Suprapubic skin (tissue), 4 donors: ENCODE results near the gene RNF223. TPM values are rescaled to one million over a fixed set of nuclear protein-coding genes. Genes with fewer than 3 reads are reported as not detected.
A peak's percentile ranks its signal among the peaks of the same experiment; 100 is the strongest.

Experiments
- DNase-seq, 2 donors: peaks; one replicate each; pipeline ENCODE4 v3.0.0-alpha.2; 2019; ENCODE audit warnings: low spot score in 2 of 2
- H3K27ac ChIP-seq: fragments of 200-600 bp; sonication (generic); one replicate; pipeline ENCODE4 v1.5.1; 2019
- H3K27me3 ChIP-seq: fragments of 200-600 bp; sonication (generic); one replicate; pipeline ENCODE4 v1.5.1; 2019
- H3K36me3 ChIP-seq: fragments of 200-600 bp; sonication (generic); one replicate; pipeline ENCODE4 v1.5.1; 2019
- H3K4me1 ChIP-seq: fragments of 200-600 bp; sonication (generic); one replicate; pipeline ENCODE4 v1.5.1; 2019
- H3K4me3 ChIP-seq: fragments of 200-600 bp; sonication (generic); one replicate; pipeline ENCODE4 v1.5.1; 2019; ENCODE audit warnings: mild to moderate bottlenecking
- H3K9me3 ChIP-seq: fragments of 200-600 bp; sonication (generic); one replicate; pipeline ENCODE4 v1.5.1; 2019
- CTCF ChIP-seq, 2 donors: fragments of 200-600 bp in 1 of 2; fragments of 450-650 bp in 1 of 2; sonication (generic) in 1 of 2; IDR thresholded peaks; one replicate each; pipeline ENCODE4 v1.5.1; 2016 to 2019; ENCODE audit warnings: antibody characterized with exemption in 2 of 2, mild to moderate bottlenecking in 1 of 2, moderate library complexity in 1 of 2
- EP300 ChIP-seq: sonication (generic); formaldehyde crosslinking; IDR thresholded peaks from one replicate; pipeline ENCODE4 v1.6.1; 2017; ENCODE audit warnings: antibody characterized with exemption
- POLR2A ChIP-seq, 2 donors: fragments of 450-650 bp; IDR thresholded peaks; one replicate each; pipeline ENCODE4 v1.6.1; 2017; ENCODE audit warnings: antibody characterized with exemption in 2 of 2, mild to moderate bottlenecking in 2 of 2, moderate library complexity in 2 of 2
- POLR2AphosphoS5 ChIP-seq, 3 donors: sonication (generic); formaldehyde crosslinking; IDR thresholded peaks; one replicate each; pipeline ENCODE4 v1.6.1; 2017; ENCODE audit warnings: antibody characterized with exemption in 3 of 3
- WGBS: methylation state at CpG from one replicate; pipeline ENCODE4 v1.1.5; 2018; 5-methylcytosine and 5-hydroxymethylcytosine counted together
- total RNA-seq, 4 donors: library from RNA; depleted of rRNA; stranded (reverse); fragments of >200 nt; gene quantifications; one replicate each; pipeline ENCODE4 v1.1.0, GENCODE V29; 2016

Gene RNF223
- total RNA-seq, 4 donors from 2014 or later, result 1.8 to 4.9 (median 4.8) TPM

GRCh38 chr1:1112237-1112985 is 38.3 kb upstream of the RNF223 start:
- H3K9me3 ChIP-seq, result no peaks in the 10 kb centered on the region
- no peak overlapping the region for H3K4me3 ChIP-seq
- DNase-seq, result peak in 1 of 2 donors; percentile 45
- H3K4me1 ChIP-seq, result peaks cover 18% of the 10 kb centered on the region
- 95% methylated on average over 30 of the region's 30 CpGs for WGBS
- no peak overlapping the region for H3K27ac ChIP-seq
- TF ChIP-seq POLR2A (IDR thresholded peaks at IDR 0.05) (no peak), EP300 (no peak), POLR2AphosphoS5 (IDR thresholded peaks at IDR 0.05) (no peak), CTCF (IDR thresholded peaks at IDR 0.05) (no peak)
- H3K36me3 ChIP-seq, result no peaks in the 10 kb centered on the region
- H3K27me3 ChIP-seq, result no peaks in the 10 kb centered on the region

- peak in 1 of 2 donors; percentile 55 for DNase-seq
- TF ChIP-seq CTCF (IDR thresholded peaks at IDR 0.05), result no peak
- no peak for TF ChIP-seq POLR2A (IDR thresholded peaks at IDR 0.05)
- no peak for TF ChIP-seq POLR2AphosphoS5 (IDR thresholded peaks at IDR 0.05)
- no peak for TF ChIP-seq EP300
- Histone ChIP-seq H3K9me3 (no peaks in the 10 kb centered on the region), H3K4me1 (peaks cover 16% of the 10 kb centered on the region), H3K4me3 (no peak overlapping the region), H3K27ac (no peak overlapping the region), H3K27me3 (no peaks in the 10 kb centered on the region), H3K36me3 (no peaks in the 10 kb centered on the region)
- WGBS, result 93% methylated on average over 28 of the region's 28 CpGs
Measured at GRCh38 chr1:1111516-1112236, 37.6 kb upstream of the RNF223 start.

GRCh38 chr1:1110561-1110971 is 36.5 kb upstream of the RNF223 start:
- H3K27me3 ChIP-seq, result no peaks in the 10 kb centered on the region
- H3K4me3 ChIP-seq, result no peak overlapping the region
- no peaks in the 10 kb centered on the region for H3K36me3 ChIP-seq
- DNase-seq, result peak in 1 of 2 donors; percentile 60
- peaks cover 12% of the 10 kb centered on the region for H3K4me1 ChIP-seq
- no peak overlapping the region for H3K27ac ChIP-seq
- no peak for TF ChIP-seq POLR2A (IDR thresholded peaks at IDR 0.05)
- no peak for TF ChIP-seq CTCF (IDR thresholded peaks at IDR 0.05)
- no peak for TF ChIP-seq EP300
- no peak for TF ChIP-seq POLR2AphosphoS5 (IDR thresholded peaks at IDR 0.05)
- WGBS, result 91% methylated on average over 28 of the region's 29 CpGs
- no peaks in the 10 kb centered on the region for H3K9me3 ChIP-seq

- no peaks in the 10 kb centered on the region for H3K27me3 ChIP-seq
- H3K27ac ChIP-seq, result no peak overlapping the region
- TF ChIP-seq CTCF (IDR thresholded peaks at IDR 0.05) (no peak), POLR2AphosphoS5 (IDR thresholded peaks at IDR 0.05) (no peak), EP300 (no peak), POLR2A (IDR thresholded peaks at IDR 0.05) (no peak)
- H3K4me3 ChIP-seq, result no peak overlapping the region
- H3K36me3 ChIP-seq, result no peaks in the 10 kb centered on the region
- H3K4me1 ChIP-seq, result peaks cover 4% of the 10 kb centered on the region
- peak in 1 of 2 donors; percentile 21 for DNase-seq
- 85% methylated on average over 14 of the region's 14 CpGs for WGBS
- no peaks in the 10 kb centered on the region for H3K9me3 ChIP-seq
Measured at GRCh38 chr1:1109743-1110142, 35.6 kb upstream of the RNF223 start.
